GM12878 (cell line): ENCODE data around the gene PHKG2. TPM values are rescaled to one million over a fixed set of nuclear protein-coding genes. Genes with fewer than 3 reads are reported as not detected.

Source experiments
- ATAC-seq: fragments of 200-7000 bp; cut with Tn5 transposase; 3 replicates; pipeline ENCODE4 v1.9.1; 2020; ENCODE audit warnings: mild to moderate bottlenecking, moderate library complexity
- BruUV-seq: library from RNA; stranded (reverse); fragments of 400-500 nt; replicated peaks from 2 replicates; lab custom pipeline; 2021; lab: Mats Ljungman, UMichigan
- CTCF ChIA-PET: fragments of 300-600 bp; sonication (Branson Sonifier 250); formaldehyde crosslinking; extraction: SDS; loops from one replicate; lab custom pipeline; 2021; ENCODE audit warnings: inconsistent platforms; lab: Yijun Ruan, JAX
- POLR2A ChIA-PET: fragments of 350-600 bp; formaldehyde crosslinking; extraction: SDS; loops from one replicate; lab custom pipeline; 2021; ENCODE audit warnings: inconsistent platforms; lab: Charles Lee
- RAD21 ChIA-PET: fragments of 300-600 bp; sonication (Branson Sonifier 250); formaldehyde crosslinking; loops from one replicate; lab custom pipeline; 2023; ENCODE audit warnings: antibody characterized with exemption; ENCODE audit not compliant: unreplicated experiment; lab: Charles Lee
- SMC1A ChIA-PET: fragments of 300-600 bp; sonication (Branson Sonifier 250); formaldehyde crosslinking; loops from one replicate; lab custom pipeline; 2023; ENCODE audit not compliant: unreplicated experiment, uncharacterized antibody; lab: Charles Lee
- DNase-seq: peaks from one replicate; pipeline ENCODE4 v3.0.0-alpha.2; 2011; ENCODE audit warnings: low read depth, low spot score
- FAIRE-seq: peaks from 3 replicates; lab custom pipeline; 2011; peaks lifted over from hg19 to GRCh38; lab: Jason Lieb, UNC
- H2AFZ ChIP-seq: 2 replicates; pipeline ENCODE4 v1.6.0; 2011; ENCODE audit warnings: low read depth, low read length, control low read depth; ENCODE audit not compliant: control insufficient read depth
- H3K27ac ChIP-seq: 2 replicates; pipeline ENCODE4 v1.5.1; 2011; ENCODE audit warnings: control low read depth; ENCODE audit not compliant: control insufficient read depth, insufficient read depth
- H3K27me3 ChIP-seq, 2 experiments: replicated peaks in 1 of 2; 2 replicates each; pipeline versions ENCODE4 v1.6.0 to v1.6.1; 2011; ENCODE audit warnings: low read length in 1 of 2; ENCODE audit not compliant: control insufficient read depth in 2 of 2, insufficient read depth in 2 of 2
- H3K36me3 ChIP-seq, 2 experiments: 2 replicates each; pipeline ENCODE4 v1.5.1; 2011; ENCODE audit warnings: low read length in 1 of 2; ENCODE audit not compliant: control insufficient read depth in 2 of 2, insufficient read depth in 2 of 2
- H3K4me1 ChIP-seq: 2 replicates; pipeline ENCODE4 v1.6.1; 2011; ENCODE audit warnings: mild to moderate bottlenecking, low read length, moderate library complexity, mixed read lengths; ENCODE audit not compliant: control insufficient read depth, insufficient read depth
- H3K4me2 ChIP-seq: 2 replicates; pipeline ENCODE4 v1.6.0; 2011; ENCODE audit warnings: control low read depth; ENCODE audit not compliant: control insufficient read depth, insufficient read depth
- H3K4me3 ChIP-seq: fragments of 200-600 bp; sonication (generic); 2 replicates; pipeline ENCODE4 v1.5.1; 2016
- H3K79me2 ChIP-seq: 2 replicates; pipeline ENCODE4 v1.6.0; 2011; ENCODE audit warnings: low read length; ENCODE audit not compliant: control insufficient read depth, insufficient read depth
- H3K9ac ChIP-seq: 2 replicates; pipeline ENCODE4 v1.8.0; 2011; ENCODE audit warnings: low read length, control low read depth, mixed read lengths; ENCODE audit not compliant: control insufficient read depth, insufficient read depth
- H3K9me3 ChIP-seq: replicated peaks from 3 replicates; pipeline ENCODE4 v1.5.1; 2011; ENCODE audit warnings: mild to moderate bottlenecking, low read length; ENCODE audit not compliant: control insufficient read depth, insufficient read depth
- H4K20me1 ChIP-seq: 2 replicates; pipeline ENCODE4 v1.6.0; 2011; ENCODE audit not compliant: control insufficient read depth, insufficient read depth
- BHLHE40 ChIP-seq, 2 experiments: fragments of 450-650 bp in 1 of 2; IDR thresholded peaks; 2 replicates each; pipeline ENCODE4 v1.6.1; 2011 to 2017; ENCODE audit warnings: low read depth in 2 of 2, borderline replicate concordance in 1 of 2, improper control_type of control experiment in 1 of 2, low read length in 1 of 2, mild to moderate bottlenecking in 1 of 2
- EP300 ChIP-seq, 2 experiments: fragments of 150-350 bp in 1 of 2; IDR thresholded peaks; 2 replicates each; pipeline ENCODE4 v1.6.1; 2011 to 2012; ENCODE audit warnings: low read depth in 2 of 2, low read length in 2 of 2, borderline replicate concordance in 1 of 2, improper control_type of control experiment in 1 of 2, inconsistent platforms in 1 of 2; ENCODE audit not compliant: control insufficient read depth in 1 of 2
- MTA3 ChIP-seq: IDR thresholded peaks from 2 replicates; pipeline ENCODE4 v1.6.1; 2012; ENCODE audit warnings: low read length, inconsistent platforms, borderline replicate concordance
- SREBF2 ChIP-seq: IDR thresholded peaks from 2 replicates; pipeline ENCODE4 v1.6.1; 2012; ENCODE audit warnings: mild to moderate bottlenecking, low read length
- WGBS: methylation state at CpG from one replicate; pipeline ENCODE4 v1.1.6; 2016; ENCODE audit warnings: low lambda C conversion rate; ENCODE audit not compliant: insufficient replicate concordance, insufficient coverage; ENCODE audit errors: missing lambda C conversion rate; 5-methylcytosine and 5-hydroxymethylcytosine counted together
- in situ Hi-C: fragments of 300-500 bp; cut with MboI; formaldehyde crosslinking; loops from 9 replicates; pipeline ENCODE4 v1.14.3; 2018; ENCODE audit warnings: mixed read lengths
- intact Hi-C: fragments of 100-400 bp; cut with micrococcal nuclease; formaldehyde crosslinking; loops from one replicate; pipeline ENCODE4 v1.14.2; 2022; ENCODE audit not compliant: unreplicated experiment
- polyA plus RNA-seq, 11 experiments: library from polyadenylated mRNA; depleted of rRNA in 4 of 11; unstranded in 6 of 11; stranded (reverse) in 5 of 11; fragments of >200 nt; fragmentation: Nextera tagmentation in 4 of 11; fragmentation: Illumina TruSeq in 1 of 11; extraction: Ambion mirVana in 4 of 11; extraction: Trizol in 1 of 11; gene quantifications; 1 replicate in 1 of 11; 2 replicates in 10 of 11; pipeline versions ENCODE4 v1.2.1 to v1.2.3, GENCODE V29; 2011 to 2016; ENCODE audit warnings: inconsistent platforms in 2 of 11, missing spikeins in 2 of 11, low read depth in 1 of 11
- total RNA-seq, 4 experiments: library from RNA; depleted of rRNA in 3 of 4; stranded (reverse); fragments of >200 nt in 3 of 4; fragmentation: Illumina TruSeq in 1 of 4; extraction: Trizol in 1 of 4; gene quantifications; 2 replicates each; pipeline versions ENCODE4 v1.2.1 to v1.2.3, GENCODE V29; 2013 to 2021
- TF ChIP-seq, protein P1 (sequence below): fragments of 450-650 bp; IDR thresholded peaks from 2 replicates; pipeline ENCODE4 v1.6.1; 2016; ENCODE audit warnings: mild to moderate bottlenecking
- TF ChIP-seq, protein P2 (sequence below): fragments of 450-650 bp; IDR thresholded peaks from 2 replicates; pipeline ENCODE4 v1.6.1; 2018; ENCODE audit warnings: mild to moderate bottlenecking, low read depth, moderate library complexity; ENCODE audit not compliant: partially characterized antibody
- TF ChIP-seq, protein P3 (sequence below): IDR thresholded peaks from 2 replicates; pipeline ENCODE4 v1.6.1; 2011; ENCODE audit warnings: low read depth, mild to moderate bottlenecking, low read length, moderate library complexity, borderline replicate concordance; ENCODE audit errors: extremely low read depth

Gene PHKG2
- total and polyA plus RNA-seq, 10 of the 15 experiments (the other 5 are each of a cell fraction or from before 2014, with no cell fraction given), result 5.2 to 50.1 (median 37.2) TPM

- TF ChIP-seq, protein P1, sequence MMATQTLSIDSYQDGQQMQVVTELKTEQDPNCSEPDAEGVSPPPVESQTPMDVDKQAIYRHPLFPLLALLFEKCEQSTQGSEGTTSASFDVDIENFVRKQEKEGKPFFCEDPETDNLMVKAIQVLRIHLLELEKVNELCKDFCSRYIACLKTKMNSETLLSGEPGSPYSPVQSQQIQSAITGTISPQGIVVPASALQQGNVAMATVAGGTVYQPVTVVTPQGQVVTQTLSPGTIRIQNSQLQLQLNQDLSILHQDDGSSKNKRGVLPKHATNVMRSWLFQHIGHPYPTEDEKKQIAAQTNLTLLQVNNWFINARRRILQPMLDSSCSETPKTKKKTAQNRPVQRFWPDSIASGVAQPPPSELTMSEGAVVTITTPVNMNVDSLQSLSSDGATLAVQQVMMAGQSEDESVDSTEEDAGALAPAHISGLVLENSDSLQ, result no peak
- TF ChIP-seq EP300 (IDR thresholded peaks at IDR 0.05; ENCODE audit: borderline replicate concordance in 1 of 2, control insufficient read depth in 1 of 2, low read depth in 2 of 2, low read length in 2 of 2), result no peak
Observed at GRCh38 chr16:30746638-30747175, 1.5 kb upstream of the PHKG2 start (continued).

DNA sequence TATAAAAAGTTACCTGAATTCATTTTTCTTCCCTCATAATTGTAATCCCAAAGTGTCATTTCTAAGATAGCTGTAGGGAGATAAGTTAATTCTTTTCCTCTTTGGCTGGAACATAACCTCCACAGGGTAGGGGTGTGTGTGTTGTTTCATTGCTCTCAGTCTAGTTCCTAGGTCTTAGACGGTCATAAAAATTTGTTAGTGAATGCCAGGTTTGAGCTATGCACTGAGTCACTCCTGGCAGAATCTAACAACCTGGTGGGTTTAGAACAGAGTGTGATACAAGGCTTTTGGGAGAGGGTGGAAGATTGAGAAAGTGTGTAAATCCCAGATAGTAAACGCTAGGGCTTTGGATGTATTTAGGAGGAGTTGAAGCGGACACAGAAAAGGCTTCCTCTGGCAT lies 894 bp upstream of the PHKG2 start:
- Histone ChIP-seq H3K4me3 (peak overlapping the region; percentile 67; the same call in 1 of the 2 replicates), H3K4me1 (peaks cover 9% of the 10 kb centered on the region), H3K9me3 (no peaks in the 10 kb centered on the region), H2AFZ (peak overlapping the region; percentile 74; the same call in 1 of the 2 replicates), H3K79me2 (peaks cover 18% of the 10 kb centered on the region), H3K27ac (peak overlapping the region; percentile 71; the same call in 1 of the 2 replicates), H4K20me1 (no peaks in the 10 kb centered on the region; the same call in 1 of the 2 replicates), H3K36me3 (peaks cover 4% of the 10 kb centered on the region in 2 experiments; a peak in 3 of 4 replicates), H3K4me2 (peak overlapping the region; percentile 82), H3K9ac (peak overlapping the region; percentile 42), H3K27me3 (no peaks in the 10 kb centered on the region)
- ATAC-seq, result no peak
- no TSS peak for BruUV-seq
- WGBS, result 64% methylated on average over 3 of the region's 3 CpGs
- DNase-seq, result no peak
- TF ChIP-seq, protein P2, sequence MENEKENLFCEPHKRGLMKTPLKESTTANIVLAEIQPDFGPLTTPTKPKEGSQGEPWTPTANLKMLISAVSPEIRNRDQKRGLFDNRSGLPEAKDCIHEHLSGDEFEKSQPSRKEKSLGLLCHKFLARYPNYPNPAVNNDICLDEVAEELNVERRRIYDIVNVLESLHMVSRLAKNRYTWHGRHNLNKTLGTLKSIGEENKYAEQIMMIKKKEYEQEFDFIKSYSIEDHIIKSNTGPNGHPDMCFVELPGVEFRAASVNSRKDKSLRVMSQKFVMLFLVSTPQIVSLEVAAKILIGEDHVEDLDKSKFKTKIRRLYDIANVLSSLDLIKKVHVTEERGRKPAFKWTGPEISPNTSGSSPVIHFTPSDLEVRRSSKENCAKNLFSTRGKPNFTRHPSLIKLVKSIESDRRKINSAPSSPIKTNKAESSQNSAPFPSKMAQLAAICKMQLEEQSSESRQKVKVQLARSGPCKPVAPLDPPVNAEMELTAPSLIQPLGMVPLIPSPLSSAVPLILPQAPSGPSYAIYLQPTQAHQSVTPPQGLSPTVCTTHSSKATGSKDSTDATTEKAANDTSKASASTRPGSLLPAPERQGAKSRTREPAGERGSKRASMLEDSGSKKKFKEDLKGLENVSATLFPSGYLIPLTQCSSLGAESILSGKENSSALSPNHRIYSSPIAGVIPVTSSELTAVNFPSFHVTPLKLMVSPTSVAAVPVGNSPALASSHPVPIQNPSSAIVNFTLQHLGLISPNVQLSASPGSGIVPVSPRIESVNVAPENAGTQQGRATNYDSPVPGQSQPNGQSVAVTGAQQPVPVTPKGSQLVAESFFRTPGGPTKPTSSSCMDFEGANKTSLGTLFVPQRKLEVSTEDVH, result no peak
- TF ChIP-seq, protein P3, sequence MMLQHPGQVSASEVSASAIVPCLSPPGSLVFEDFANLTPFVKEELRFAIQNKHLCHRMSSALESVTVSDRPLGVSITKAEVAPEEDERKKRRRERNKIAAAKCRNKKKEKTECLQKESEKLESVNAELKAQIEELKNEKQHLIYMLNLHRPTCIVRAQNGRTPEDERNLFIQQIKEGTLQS, result no peak
- TF ChIP-seq MTA3 (0 out of 2 replicates have a peak, but pooled peaks have one; percentile 69), SREBF2 (no peak), BHLHE40 (IDR thresholded peaks at IDR 0.05; ENCODE audit: borderline replicate concordance in 1 of 2, low read depth in 2 of 2, low read length in 1 of 2) (no peak)
- ChIA-PET RAD21 (interaction anchor here (1.0 to 1.8 kb wide), 5 partner anchors 67 to 327 kb away, joined by 3 to 6 read pairs (median 4); partner anchors contain the start of genes FBRS, ZNF646 and ZNF668), SMC1A (interaction anchor here (0.9 to 1.6 kb wide), 5 partner anchors 10 to 127 kb away, joined by 3 to 4 read pairs (median 3); no protein-coding TSS in a partner anchor), CTCF (interaction anchor here (1.0 to 1.9 kb wide), 6 partner anchors 26 to 195 kb away, joined by 3 to 9 read pairs (median 4); partner anchors contain the start of gene PRR14), POLR2A (interaction anchor here (0.5 to 2.0 kb wide), 13 partner anchors 11 to 370 kb away, joined by 3 to 9 read pairs (median 4); partner anchors contain the start of genes KAT8 and SRCAP)
- intact Hi-C loops, result no loop called here
- no peak for FAIRE-seq
- in situ Hi-C loops, result no loop called here
